ENCODE data around the gene SMG7.

DNA sequence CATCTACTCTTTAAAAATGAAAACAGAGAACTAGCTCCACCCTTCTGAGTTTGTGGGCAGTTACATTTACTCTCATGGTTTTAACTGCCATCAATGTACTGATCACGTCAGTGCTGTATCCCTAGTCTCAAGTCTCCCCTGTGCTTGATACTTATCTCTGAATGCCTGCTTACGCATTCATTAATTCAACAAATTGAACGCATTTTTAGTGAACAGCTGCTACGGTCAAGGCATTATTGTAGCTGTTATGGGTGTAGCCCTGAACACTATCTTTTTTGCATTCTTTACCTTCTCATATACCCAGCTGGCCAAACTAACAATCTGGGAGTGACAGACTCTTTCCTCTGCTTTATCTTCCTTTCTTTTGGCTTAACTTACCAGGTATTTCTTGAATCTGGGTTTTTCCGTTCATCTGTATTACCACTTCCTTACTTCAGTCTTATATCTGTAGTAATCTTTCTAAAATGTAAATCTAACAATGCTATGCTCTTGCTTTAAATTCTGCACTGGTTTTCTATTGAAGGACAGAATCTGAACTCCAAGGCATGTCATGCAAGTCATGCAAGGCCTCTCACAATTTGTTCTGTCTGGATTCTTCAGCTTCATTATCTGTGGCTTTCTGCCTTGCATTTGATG lies 33.3 kb downstream of the SMG7 start:
- TF ChIP-seq POLR2A (IDR thresholded peaks at IDR 0.05), result no peak
- TF ChIP-seq, protein P1, sequence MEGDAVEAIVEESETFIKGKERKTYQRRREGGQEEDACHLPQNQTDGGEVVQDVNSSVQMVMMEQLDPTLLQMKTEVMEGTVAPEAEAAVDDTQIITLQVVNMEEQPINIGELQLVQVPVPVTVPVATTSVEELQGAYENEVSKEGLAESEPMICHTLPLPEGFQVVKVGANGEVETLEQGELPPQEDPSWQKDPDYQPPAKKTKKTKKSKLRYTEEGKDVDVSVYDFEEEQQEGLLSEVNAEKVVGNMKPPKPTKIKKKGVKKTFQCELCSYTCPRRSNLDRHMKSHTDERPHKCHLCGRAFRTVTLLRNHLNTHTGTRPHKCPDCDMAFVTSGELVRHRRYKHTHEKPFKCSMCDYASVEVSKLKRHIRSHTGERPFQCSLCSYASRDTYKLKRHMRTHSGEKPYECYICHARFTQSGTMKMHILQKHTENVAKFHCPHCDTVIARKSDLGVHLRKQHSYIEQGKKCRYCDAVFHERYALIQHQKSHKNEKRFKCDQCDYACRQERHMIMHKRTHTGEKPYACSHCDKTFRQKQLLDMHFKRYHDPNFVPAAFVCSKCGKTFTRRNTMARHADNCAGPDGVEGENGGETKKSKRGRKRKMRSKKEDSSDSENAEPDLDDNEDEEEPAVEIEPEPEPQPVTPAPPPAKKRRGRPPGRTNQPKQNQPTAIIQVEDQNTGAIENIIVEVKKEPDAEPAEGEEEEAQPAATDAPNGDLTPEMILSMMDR (IDR thresholded peaks at IDR 0.05), result no peak
- no peak for TF ChIP-seq EP300 (IDR thresholded peaks at IDR 0.05)

All from tibial nerve (tissue), 4 donors.